GM12872 (cell line): Measurements from ENCODE around the gene METAP1D.

Experiments
- TF ChIP-seq, protein P1 (sequence below): IDR thresholded peaks from 3 replicates; pipeline ENCODE4 v1.5.1; 2011; ENCODE audit warnings: low read depth, mild to moderate bottlenecking, low read length, moderate library complexity; ENCODE audit not compliant: insufficient read depth

Gene METAP1D

DNA sequence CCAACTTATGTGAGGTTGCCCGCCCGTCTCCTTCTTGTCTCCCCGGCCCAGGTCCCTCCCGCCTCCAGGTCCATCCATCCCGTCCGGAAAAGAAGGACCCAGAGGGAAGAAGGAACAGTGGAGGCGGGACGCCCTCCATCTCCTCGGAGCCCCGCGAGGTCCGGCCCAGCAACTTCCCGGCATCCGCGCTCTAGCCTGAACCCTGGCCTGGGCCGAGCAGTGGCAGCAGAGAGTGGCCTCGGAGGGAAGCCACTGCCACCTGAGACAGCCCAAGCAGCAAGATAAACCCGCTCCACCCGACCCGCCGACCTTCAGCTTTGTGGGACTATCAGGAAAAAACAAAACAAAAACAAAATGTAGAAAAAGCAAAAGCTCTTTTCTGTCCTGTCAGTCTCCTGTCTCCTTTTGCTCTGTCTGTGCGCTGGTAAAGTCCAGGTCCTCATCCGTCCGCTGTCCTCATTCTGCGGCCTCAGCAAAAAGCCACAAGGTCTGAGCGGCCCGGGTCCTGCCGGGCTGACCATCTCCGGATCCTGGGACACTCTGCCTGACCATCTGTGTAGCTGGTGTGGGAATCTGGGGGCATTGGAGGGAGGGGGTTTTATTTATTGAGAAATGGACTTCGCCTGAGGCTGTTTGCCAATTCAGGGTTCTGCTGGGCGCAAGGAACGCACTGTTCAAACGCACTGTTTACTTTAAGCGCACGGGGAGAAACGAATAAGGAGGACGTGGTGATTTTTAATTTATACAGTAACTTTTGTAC lies 88.7 kb downstream of the METAP1D start:
- TF ChIP-seq, protein P1, sequence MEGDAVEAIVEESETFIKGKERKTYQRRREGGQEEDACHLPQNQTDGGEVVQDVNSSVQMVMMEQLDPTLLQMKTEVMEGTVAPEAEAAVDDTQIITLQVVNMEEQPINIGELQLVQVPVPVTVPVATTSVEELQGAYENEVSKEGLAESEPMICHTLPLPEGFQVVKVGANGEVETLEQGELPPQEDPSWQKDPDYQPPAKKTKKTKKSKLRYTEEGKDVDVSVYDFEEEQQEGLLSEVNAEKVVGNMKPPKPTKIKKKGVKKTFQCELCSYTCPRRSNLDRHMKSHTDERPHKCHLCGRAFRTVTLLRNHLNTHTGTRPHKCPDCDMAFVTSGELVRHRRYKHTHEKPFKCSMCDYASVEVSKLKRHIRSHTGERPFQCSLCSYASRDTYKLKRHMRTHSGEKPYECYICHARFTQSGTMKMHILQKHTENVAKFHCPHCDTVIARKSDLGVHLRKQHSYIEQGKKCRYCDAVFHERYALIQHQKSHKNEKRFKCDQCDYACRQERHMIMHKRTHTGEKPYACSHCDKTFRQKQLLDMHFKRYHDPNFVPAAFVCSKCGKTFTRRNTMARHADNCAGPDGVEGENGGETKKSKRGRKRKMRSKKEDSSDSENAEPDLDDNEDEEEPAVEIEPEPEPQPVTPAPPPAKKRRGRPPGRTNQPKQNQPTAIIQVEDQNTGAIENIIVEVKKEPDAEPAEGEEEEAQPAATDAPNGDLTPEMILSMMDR, result no peak

DNA sequence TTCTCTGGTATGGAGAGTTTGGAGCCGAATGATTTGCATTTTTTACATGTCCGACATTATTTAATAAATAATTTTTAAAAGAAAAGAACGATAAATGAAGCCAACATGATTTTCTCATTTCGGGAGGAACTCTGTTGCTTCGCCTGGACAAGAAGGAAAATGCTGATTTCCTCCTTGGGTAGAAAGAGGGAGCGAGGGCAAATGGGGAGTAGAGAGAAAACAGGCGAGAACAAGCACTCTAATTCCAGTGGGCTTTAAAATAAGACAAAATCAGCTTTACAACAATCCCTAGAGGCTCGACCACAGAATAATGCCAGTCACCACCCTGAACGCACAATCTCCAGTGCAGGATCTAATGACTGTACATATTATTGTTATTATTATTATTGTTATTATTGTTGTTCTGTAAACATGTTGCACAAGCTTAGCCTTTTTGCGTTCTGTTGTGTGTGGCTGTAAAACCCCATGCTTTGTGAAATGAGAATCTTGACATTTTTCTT lies 89.3 kb downstream of the METAP1D start:
- TF ChIP-seq, protein P1, result no peak

DNA sequence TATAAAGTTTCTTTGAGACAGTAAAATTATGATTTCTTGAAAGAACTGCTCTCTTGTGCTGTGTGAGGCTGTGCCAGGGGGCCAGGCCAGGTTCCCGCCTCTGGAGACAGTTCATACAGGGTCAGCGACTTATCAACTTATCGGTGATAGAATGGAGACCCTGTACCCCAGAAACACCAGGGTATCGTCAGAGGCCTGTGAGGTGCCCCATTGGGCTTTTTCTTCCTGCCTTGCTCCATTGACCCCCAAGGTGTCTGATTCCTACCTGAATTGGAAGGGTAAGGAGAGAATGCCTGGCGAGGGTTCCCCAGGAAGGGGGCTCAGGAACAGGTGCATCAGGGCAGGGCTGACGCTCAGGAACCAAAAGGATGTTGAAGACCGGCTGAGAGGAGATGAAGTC lies 89.9 kb downstream of the METAP1D start:
- TF ChIP-seq, protein P1, result no peak

DNA sequence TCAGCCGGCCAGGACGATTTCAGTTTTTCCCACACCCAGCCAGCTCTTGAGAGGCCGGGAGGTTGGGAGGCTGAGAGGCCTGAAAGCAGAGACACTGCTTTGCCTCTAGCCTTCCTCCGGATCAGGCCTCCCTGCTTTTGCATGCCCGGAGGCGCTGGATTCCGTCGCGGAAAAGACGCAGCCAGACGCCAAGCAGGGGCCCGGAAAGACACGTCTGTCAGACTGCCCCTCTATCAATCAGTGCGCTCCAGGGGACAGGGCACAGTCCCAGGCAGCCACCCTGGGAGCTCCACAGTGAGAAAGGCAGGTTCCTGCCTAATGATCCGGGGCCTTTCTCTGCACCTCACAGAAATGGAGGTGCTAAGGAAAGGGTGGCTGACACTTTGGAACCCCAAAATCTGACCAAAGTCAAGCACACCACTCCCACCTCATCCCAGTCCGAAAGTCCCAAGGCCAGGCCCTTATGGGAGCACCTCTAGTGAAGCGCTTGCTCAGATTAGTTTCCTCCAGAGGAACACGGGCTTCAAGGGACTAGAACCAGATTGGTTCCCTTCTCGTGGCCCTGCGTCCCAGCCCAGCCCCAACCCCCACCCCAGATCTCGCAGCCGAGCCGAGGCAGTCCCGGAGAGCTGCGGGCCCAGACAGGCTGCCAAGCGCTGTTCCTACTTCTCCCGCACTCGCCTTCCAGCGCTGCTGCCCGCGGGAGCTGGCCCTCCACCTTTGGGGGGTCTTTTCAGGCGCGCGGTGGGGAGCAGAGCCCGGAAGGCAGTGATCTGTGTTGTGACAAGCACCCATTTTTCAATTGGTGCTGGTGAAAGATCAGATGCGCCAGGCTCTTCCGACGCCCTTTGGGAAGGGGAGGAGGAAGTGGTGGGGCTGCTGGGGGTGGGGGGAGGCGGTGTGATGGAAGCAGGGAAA lies 90.5 kb downstream of the METAP1D start:
- TF ChIP-seq, protein P1, result no peak

DNA sequence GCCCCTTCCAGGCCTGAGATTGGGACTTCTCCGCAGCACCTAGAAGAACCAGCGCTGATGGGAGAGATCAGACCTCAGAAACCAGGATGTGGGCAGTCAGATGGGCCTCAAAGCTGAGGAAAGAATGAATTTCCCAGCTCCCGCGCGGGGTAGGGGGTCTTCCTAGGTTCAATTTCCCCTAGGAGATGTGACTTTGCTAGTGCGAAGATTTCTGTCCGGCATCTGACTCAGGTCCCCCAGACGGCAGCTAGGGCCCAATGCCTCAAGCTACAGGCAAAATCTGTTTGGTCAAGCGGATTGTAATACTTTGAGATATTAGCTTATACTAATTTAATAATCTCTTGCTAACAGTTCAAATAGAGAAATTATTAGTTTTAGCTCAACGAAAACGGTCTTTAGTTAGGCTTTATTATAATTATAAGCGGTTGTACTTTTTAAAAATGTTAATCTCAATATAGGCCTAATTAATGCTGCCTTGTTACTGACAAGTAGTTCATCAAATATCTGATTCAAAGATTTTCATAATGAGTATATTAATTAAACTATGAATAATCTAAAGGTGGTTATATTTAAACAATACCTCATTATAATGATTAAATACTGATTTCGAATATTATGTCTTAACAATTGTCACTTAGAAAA lies 91.4 kb downstream of the METAP1D start:
- TF ChIP-seq, protein P1, result no peak

DNA sequence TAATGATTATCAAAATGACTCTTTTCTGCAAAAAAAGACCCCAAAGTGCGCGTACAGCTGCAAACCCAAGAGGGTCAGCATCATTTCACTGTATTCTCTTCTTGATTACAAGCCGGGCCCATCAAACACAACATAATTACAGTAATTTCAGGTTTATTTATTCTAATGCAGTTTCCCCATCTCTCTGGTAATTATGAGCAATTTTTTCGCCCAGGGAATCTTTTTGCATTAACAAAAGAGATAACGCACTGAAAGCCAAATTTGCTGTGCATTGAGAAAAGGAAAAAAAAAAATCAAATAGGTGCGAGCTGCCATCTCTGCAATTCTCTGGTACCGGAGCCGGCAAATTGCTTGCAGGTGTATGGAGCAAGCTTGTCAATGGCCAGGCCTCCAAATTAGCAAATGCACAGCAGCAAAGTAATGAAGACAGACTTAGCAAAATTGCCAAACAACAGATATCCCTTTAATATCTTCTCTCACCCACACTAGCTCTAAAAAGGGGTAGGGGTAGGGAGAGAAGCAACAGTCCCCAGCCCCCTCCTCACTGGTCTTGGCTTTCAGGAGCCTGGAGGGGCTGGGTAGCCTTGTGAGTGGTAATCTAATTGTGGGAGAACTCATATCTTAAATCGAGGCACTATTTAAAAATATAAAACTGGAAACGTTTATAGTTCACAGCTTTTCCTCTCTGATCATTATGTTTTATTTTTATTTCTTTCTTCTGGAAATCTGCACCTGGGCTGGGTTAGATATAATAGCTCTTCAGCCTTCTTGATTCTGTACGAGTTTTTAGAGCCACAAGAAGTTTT lies 92.2 kb downstream of the METAP1D start:
- TF ChIP-seq, protein P1, result no peak
